Measurements from ENCODE around the gene BRD1. TPM values are rescaled to one million over a fixed set of nuclear protein-coding genes. Genes with fewer than 3 reads are reported as not detected.

Gene BRD1
- total RNA-seq, 1 donor from 2014 or later: 32.5 TPM

DNA sequence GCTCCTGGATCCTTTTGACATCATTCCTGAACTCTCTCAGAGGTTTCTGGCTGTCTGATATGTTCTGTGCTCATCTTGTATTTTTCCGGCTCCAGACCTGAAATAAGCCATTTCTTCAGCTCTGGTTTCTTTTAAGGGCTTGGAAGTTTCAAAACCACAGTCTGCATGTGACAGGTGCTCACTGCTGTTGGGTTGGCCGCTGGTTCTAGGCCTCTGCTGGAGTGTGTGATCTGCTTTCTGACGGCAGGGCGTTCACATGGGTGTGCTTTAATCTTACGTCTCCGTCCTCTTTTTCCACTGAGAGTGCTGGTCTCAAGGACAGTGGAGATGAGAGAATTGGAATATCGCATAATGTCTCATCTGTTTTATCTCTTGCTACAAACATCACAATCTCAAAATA, 36.3 kb upstream of the BRD1 start:
- intact Hi-C loops (cut with DNase I): no loop called here
- H3K4me1 ChIP-seq: no peaks in the 10 kb centered on the region
- H3K9me3 ChIP-seq: peaks cover 11 to 43% of the 10 kb centered on the region in 2 donors
- no peak overlapping the region for H3K4me3 ChIP-seq
- no peak overlapping the region for H3K27ac ChIP-seq
- no peaks in the 10 kb centered on the region for H3K27me3 ChIP-seq
- H3K36me3 ChIP-seq: peaks cover 0 to 9% of the 10 kb centered on the region in 2 donors
- TF ChIP-seq, protein P1, sequence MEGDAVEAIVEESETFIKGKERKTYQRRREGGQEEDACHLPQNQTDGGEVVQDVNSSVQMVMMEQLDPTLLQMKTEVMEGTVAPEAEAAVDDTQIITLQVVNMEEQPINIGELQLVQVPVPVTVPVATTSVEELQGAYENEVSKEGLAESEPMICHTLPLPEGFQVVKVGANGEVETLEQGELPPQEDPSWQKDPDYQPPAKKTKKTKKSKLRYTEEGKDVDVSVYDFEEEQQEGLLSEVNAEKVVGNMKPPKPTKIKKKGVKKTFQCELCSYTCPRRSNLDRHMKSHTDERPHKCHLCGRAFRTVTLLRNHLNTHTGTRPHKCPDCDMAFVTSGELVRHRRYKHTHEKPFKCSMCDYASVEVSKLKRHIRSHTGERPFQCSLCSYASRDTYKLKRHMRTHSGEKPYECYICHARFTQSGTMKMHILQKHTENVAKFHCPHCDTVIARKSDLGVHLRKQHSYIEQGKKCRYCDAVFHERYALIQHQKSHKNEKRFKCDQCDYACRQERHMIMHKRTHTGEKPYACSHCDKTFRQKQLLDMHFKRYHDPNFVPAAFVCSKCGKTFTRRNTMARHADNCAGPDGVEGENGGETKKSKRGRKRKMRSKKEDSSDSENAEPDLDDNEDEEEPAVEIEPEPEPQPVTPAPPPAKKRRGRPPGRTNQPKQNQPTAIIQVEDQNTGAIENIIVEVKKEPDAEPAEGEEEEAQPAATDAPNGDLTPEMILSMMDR (IDR thresholded peaks at IDR 0.05): no peak
- DNase-seq (ENCODE audit: low spot score in 2 of 2): no peak

DNA sequence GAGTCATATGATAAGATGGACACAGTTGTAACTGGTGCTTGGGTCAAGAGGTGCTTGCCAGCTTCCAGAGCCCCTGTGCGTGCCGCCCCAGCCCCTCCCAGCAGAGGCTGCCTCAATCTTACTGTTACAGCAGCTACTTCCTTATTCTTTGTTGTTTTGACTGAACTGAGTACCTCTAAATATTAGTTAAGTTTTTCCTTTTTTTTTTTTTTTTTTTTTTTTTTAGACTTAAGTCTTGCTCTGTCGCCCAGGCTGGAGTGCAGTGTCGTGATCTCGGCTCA, 34.8 kb upstream of the BRD1 start:
- Histone ChIP-seq H3K9me3 (peaks cover 10 to 30% of the 10 kb centered on the region in 2 donors), H3K27me3 (no peaks in the 10 kb centered on the region), H3K36me3 (peaks cover 0 to 7% of the 10 kb centered on the region in 2 donors), H3K27ac (no peak overlapping the region), H3K4me3 (no peak overlapping the region), H3K4me1 (no peaks in the 10 kb centered on the region)
- intact Hi-C loops (cut with DNase I): no loop called here
- TF ChIP-seq, protein P1 (IDR thresholded peaks at IDR 0.05): no peak
- DNase-seq (ENCODE audit: low spot score in 2 of 2): no peak

- H3K27me3 ChIP-seq: no peaks in the 10 kb centered on the region
- no peak overlapping the region for H3K4me3 ChIP-seq
- TF ChIP-seq, protein P1 (IDR thresholded peaks at IDR 0.05): no peak
- DNase-seq (ENCODE audit: low spot score in 2 of 2): no peak
- H3K36me3 ChIP-seq: peaks cover 0 to 4% of the 10 kb centered on the region in 2 donors
- no peaks in the 10 kb centered on the region for H3K4me1 ChIP-seq
- peaks cover 10 to 24% of the 10 kb centered on the region in 2 donors for H3K9me3 ChIP-seq
- intact Hi-C loops (cut with DNase I): no loop called here
- no peak overlapping the region for H3K27ac ChIP-seq
These were observed 34.2 kb upstream of the BRD1 start for GRCh38 chr22:49861642-49862495.

GRCh38 chr22:49858827-49859226, 31.2 kb upstream of the BRD1 start:
- TF ChIP-seq, protein P1 (IDR thresholded peaks at IDR 0.05): no peak
- DNase-seq (ENCODE audit: low spot score in 2 of 2): no peak
- H3K4me1 ChIP-seq: peaks cover 0 to 11% of the 10 kb centered on the region in 2 donors
- H3K4me3 ChIP-seq: no peak overlapping the region
- intact Hi-C loops (cut with DNase I): no loop called here
- peaks cover 0 to 3% of the 10 kb centered on the region in 2 donors for H3K9me3 ChIP-seq
- H3K36me3 ChIP-seq: peaks cover 0 to 4% of the 10 kb centered on the region in 2 donors
- no peaks in the 10 kb centered on the region for H3K27me3 ChIP-seq
- H3K27ac ChIP-seq: no peak overlapping the region

DNA sequence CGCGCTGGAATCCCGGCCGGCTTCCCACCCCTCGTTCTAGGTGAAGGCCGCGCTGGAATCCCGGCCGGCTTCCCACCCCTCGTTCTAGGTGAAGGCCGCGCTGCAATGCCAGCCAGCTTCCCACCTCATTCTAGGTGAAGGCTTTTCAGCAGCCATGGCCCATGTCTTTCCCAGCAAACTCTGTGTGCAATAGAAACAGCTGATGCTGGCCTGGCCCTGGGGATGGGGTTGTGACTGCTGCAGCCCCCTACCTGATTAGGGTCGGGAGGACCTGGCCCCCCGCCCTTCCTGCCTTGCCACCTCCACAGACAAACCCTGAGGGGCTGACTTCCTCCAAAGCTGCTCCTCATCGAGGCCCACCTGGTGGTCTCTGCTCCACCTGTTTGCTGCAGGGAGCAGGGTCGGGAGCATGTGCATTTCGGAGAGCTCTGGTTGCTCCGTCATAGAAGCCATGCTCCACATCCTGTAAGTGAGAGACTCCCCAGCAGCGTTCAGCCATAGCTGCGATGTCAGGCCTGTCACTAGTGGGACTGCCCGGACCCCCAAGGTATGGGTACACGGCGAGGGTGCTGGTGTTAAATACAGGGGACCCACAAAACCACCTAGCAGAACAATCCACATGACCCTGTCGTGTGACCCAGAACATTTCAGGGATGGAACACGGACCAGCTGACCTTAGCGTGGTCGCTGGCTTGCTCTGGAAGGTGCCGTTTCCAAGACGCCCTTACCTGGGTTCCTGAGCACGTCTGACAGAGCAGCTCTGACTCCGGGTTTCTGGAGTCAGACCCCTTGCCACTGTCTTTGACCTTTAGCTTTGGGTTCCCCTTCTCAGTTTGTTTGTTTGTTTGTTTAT, 29.3 kb upstream of the BRD1 start:
- Histone ChIP-seq H3K4me3 (no peak overlapping the region), H3K4me1 (peaks cover 0 to 14% of the 10 kb centered on the region in 2 donors), H3K36me3 (peaks cover 0 to 4% of the 10 kb centered on the region in 2 donors), H3K9me3 (no peaks in the 10 kb centered on the region), H3K27me3 (no peaks in the 10 kb centered on the region), H3K27ac (no peak overlapping the region)
- intact Hi-C loops (cut with DNase I): no loop called here
- no peak for DNase-seq (ENCODE audit: low spot score in 2 of 2)
- TF ChIP-seq, protein P1 (IDR thresholded peaks at IDR 0.05): no peak

Data from ascending aorta (tissue), 2 donors.